ENCODE data around the gene TRIM68. TPM values are rescaled to one million over a fixed set of nuclear protein-coding genes. Genes with fewer than 3 reads are reported as not detected.

TRIM68 gene
- total and polyA plus RNA-seq, 12 donors, result 3.5 to 12.8 (median 10.2) TPM

DNA sequence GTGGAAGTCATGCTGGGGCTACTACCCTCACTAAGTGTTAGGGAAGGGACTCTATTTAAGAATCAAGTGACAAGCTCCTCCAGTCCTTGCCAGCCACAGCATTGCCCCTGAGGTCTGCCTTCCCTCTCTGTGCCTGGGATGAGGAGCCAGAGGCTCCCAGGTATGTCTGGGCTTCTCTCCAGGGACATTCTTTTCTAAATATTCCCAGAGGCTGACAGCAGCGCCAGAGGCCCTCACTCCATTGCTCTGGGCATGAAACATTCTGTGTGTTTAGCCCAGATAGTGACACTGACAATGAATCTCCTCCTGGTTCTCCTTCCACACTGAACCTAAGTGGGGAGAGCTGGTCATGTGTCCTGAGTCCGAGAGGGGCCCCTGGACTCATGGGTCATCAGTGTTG, 37.9 kb upstream of the TRIM68 start:
- H3K27me3 ChIP-seq, result no peaks in the 10 kb centered on the region
- H3K4me3 ChIP-seq, result peak overlapping the region in 7 of 10 donors; percentile 11 to 58 (median 50)
- H3K4me1 ChIP-seq, result peaks cover 4 to 78% (median 49%) of the 10 kb centered on the region in 9 donors
- peak in 7 of 8 donors; percentile 9 to 92 (median 74) for ATAC-seq
- no peaks in the 10 kb centered on the region for H3K36me3 ChIP-seq
- 42 to 44% methylated on average over 2 of the region's 2 CpGs for whole genome bisulfite sequencing, 2 donors
- intact Hi-C loops (cut with DNase I), result loop anchor here in 1 of 10 donors (10.0 kb wide), 1 partner anchor 461 kb away; no protein-coding TSS in a partner anchor
- peak overlapping the region; percentile 29 to 91 (median 73) for H3K27ac ChIP-seq
- peak; percentile 26 to 31 for DNase-seq
- no peaks in the 10 kb centered on the region for H3K9me3 ChIP-seq
- TF ChIP-seq CTCF (IDR thresholded peaks at IDR 0.05), result no peak

DNA sequence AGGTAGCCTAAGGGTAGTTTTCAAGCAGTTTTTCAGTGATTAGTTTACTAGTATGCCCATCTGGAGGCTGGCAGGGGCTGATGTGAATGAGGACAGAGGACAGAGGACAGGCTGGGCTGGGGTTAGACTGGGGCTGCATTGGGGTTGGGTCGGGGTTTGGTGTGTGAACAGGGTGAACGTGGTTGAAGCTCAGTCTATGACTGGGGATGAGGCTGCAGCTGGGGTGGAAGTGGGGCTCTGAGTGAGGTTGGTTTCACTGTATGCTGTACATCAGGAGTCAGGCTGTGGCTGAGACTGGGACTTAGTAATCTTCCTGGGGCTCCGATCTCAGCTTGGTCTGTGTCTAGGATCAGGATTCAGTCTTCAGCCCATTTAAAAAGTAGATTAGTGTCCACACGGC, 36.2 kb upstream of the TRIM68 start:
- Histone ChIP-seq H3K4me3 (peak overlapping the region in 9 of 10 donors; percentile 21 to 58 (median 49)), H3K9me3 (no peaks in the 10 kb centered on the region), H3K27ac (peak overlapping the region in 9 of 10 donors; percentile 31 to 91 (median 82)), H3K4me1 (peaks cover 4 to 70% (median 49%) of the 10 kb centered on the region in 9 donors), H3K27me3 (no peaks in the 10 kb centered on the region), H3K36me3 (no peaks in the 10 kb centered on the region)
- no peak for DNase-seq
- TF ChIP-seq CTCF (IDR thresholded peaks at IDR 0.05), result no peak
- WGBS, 2 donors, result 48 to 56% methylated on average over 4 of the region's 4 CpGs
- intact Hi-C loops (cut with DNase I), result loop anchor here in 1 of 10 donors (10.0 kb wide), 1 partner anchor 459 kb away; no protein-coding TSS in a partner anchor
- ATAC-seq, result peak in 1 of 8 donors; percentile 31

DNA sequence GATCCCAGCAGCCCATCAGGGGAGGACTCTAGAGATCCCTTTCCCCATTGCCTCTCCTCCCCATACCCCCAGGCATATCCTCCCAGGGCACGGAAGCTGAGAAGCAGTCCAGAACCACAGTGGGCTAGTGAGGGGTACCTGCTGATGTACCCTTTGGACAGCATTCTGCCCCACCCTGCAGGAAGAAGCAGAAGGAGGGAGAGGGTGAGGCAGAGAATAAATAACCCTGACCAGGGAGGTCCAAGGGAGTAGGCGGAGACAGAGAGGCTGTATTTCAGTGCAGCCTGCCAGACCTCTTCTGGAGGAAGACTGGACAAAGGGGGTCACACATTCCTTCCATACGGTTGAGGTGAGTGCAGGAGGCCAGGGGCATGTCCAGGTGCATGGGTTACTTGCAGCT, 35.7 kb upstream of the TRIM68 start, which contains the start of gene OR51E1:
Gene OR51E1, plus strand, starts transcription at position 301 of the 400 bp plus-strand sequence. CDS start 8,545 bp downstream, outside the sequence.
- Histone ChIP-seq H3K27me3 (no peaks in the 10 kb centered on the region), H3K36me3 (no peaks in the 10 kb centered on the region), H3K9me3 (no peaks in the 10 kb centered on the region), H3K4me1 (peaks cover 4 to 64% (median 44%) of the 10 kb centered on the region in 9 donors), H3K4me3 (peak within 1 kb of the TSS in 9 of 10 donors; percentile 21 to 58 (median 49)), H3K27ac (peak within 1 kb of the TSS; percentile 13 to 91 (median 82))
- no peak for DNase-seq
- TF ChIP-seq CTCF (IDR thresholded peaks at IDR 0.05), result no peak
- WGBS, 2 donors, result 56 to 68% methylated on average over 3 of the region's 3 CpGs
- peak in 6 of 8 donors; percentile 15 to 62 (median 32) for ATAC-seq
- intact Hi-C loops (cut with DNase I), result loop anchor here in 1 of 10 donors (10.0 kb wide), 1 partner anchor 459 kb away; no protein-coding TSS in a partner anchor

DNA sequence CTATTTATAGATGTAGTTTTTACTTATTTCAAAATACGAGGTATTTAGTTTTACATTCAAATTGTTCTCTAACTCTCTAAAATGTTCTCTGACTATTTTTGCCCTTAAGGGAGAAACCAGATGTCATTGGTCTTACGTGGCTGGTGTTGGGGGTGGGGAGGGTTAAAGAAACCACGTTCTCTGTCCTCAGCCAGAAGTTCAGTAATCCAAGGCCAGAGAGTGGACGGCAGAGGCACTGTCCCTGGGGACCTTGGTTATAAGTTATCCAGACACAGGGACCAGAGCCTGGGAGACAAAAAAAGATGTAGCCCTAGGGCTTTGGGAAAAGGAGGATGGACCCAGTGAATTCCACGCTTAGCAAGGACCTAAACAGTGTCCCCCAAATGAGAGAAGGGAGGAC, 35.0 kb upstream of the TRIM68 start:
- peaks cover 4 to 59% (median 38%) of the 10 kb centered on the region in 9 donors for H3K4me1 ChIP-seq
- intact Hi-C loops (cut with DNase I), result loop anchor here in 1 of 10 donors (10.0 kb wide), 1 partner anchor 458 kb away; no protein-coding TSS in a partner anchor
- no peaks in the 10 kb centered on the region for H3K9me3 ChIP-seq
- H3K36me3 ChIP-seq, result no peaks in the 10 kb centered on the region
- H3K27me3 ChIP-seq, result no peaks in the 10 kb centered on the region
- TF ChIP-seq CTCF (IDR thresholded peaks at IDR 0.05), result no peak
- 18 to 30% methylated on average over 5 of the region's 5 CpGs for WGBS, 2 donors
- ATAC-seq (peak; percentile 62 to 90 (median 78)), DNase-seq (peak; percentile 40 to 85)
- peak overlapping the region in 9 of 10 donors; percentile 64 to 91 (median 82) for H3K27ac ChIP-seq
- H3K4me3 ChIP-seq, result peak overlapping the region in 6 of 10 donors; percentile 34 to 58 (median 51)

Data from heart right ventricle (tissue), 16 donors.